Stomach (tissue), 9 donors: ENCODE results near the gene PSMD14. TPM values are rescaled to one million over a fixed set of nuclear protein-coding genes. Genes with fewer than 3 reads are reported as not detected.

Experiments used
- DNase-seq, 2 donors: peaks; one replicate each; pipeline versions ENCODE4 v3.0.0 to v3.0.0-alpha.2; 2013 to 2019
- H3K27ac ChIP-seq, 5 donors: fragments of 200-600 bp in 4 of 5; sonication (generic) in 4 of 5; one replicate each; pipeline ENCODE4 v1.5.1; 2013 to 2019; ENCODE audit warnings: mild to moderate bottlenecking in 1 of 5, moderate library complexity in 1 of 5
- H3K27me3 ChIP-seq, 3 donors: fragments of 200-600 bp; sonication (generic); one replicate each; pipeline ENCODE4 v1.5.1; 2017 to 2019; ENCODE audit warnings: mixed run types in 1 of 3
- H3K36me3 ChIP-seq, 4 donors: fragments of 200-600 bp; sonication (generic); 1 replicate in 3 of 4; 2 replicates in 1 of 4; pipeline ENCODE4 v1.5.1; 2016 to 2019
- H3K4me1 ChIP-seq, 4 donors: fragments of 200-600 bp; sonication (generic); one replicate each; pipeline ENCODE4 v1.5.1; 2016 to 2019
- H3K4me3 ChIP-seq, 4 donors: fragments of 200-600 bp; sonication (generic) in 3 of 4; one replicate each; pipeline ENCODE4 v1.5.1; 2016 to 2019; ENCODE audit warnings: mild to moderate bottlenecking in 1 of 4
- H3K9me3 ChIP-seq, 4 donors: fragments of 200-600 bp; sonication (generic); one replicate each; pipeline ENCODE4 v1.5.1; 2016 to 2019
- CTCF ChIP-seq, 7 experiments: fragments of 450-650 bp in 4 of 7; fragments of 200-600 bp in 3 of 7; sonication (generic) in 3 of 7; IDR thresholded peaks; one replicate each; pipeline ENCODE4 v1.5.1; 2016 to 2019; ENCODE audit warnings: antibody characterized with exemption in 7 of 7, control low read depth in 2 of 7, mild to moderate bottlenecking in 1 of 7
- EP300 ChIP-seq: sonication (generic); formaldehyde crosslinking; IDR thresholded peaks from one replicate; pipeline ENCODE4 v1.6.1; 2017; ENCODE audit warnings: antibody characterized with exemption
- POLR2A ChIP-seq, 4 donors: fragments of 450-650 bp; IDR thresholded peaks; one replicate each; pipeline ENCODE4 v1.6.1; 2016; ENCODE audit warnings: antibody characterized with exemption in 4 of 4, control low read depth in 2 of 4, mild to moderate bottlenecking in 1 of 4, moderate library complexity in 1 of 4
- POLR2AphosphoS5 ChIP-seq, 3 donors: sonication (generic); formaldehyde crosslinking; IDR thresholded peaks; one replicate each; pipeline ENCODE4 v1.6.1; 2016; ENCODE audit warnings: antibody characterized with exemption in 3 of 3
- WGBS, 5 donors: extraction: QIAGEN DNeasy Blood & Tissue Kit in 3 of 5; methylation state at CpG; one replicate each; pipeline versions ENCODE4 v1.1.5 to v1.1.7; 2013 to 2018; 5-methylcytosine and 5-hydroxymethylcytosine counted together
- intact Hi-C: fragments of 100-400 bp; cut with DNase I; formaldehyde crosslinking; loops from one replicate; pipeline ENCODE4 v1.15.1; 2023; ENCODE audit warnings: low total_unique reads
- polyA plus RNA-seq, 3 donors: library from polyadenylated mRNA; stranded (reverse); fragments of 200-250 nt; gene quantifications; one replicate each; pipeline ENCODE4 v1.2.3, GENCODE V29; 2013
- total RNA-seq, 5 donors: library from RNA; depleted of rRNA; stranded (reverse); fragments of >200 nt; gene quantifications; one replicate each; pipeline versions ENCODE4 v1.1.0 to v1.2.3, GENCODE V29; 2014 to 2016
- donor health status: healthy with polysubstance abuse.
- donor health status: Bipolar disorder and iron deficiency.
- donor health status: healthy.

Gene PSMD14
- total and polyA plus RNA-seq, 8 donors, result 2.9 to 47.2 (median 24.8) TPM

- intact Hi-C loops, result no loop called here
- no peaks in the 10 kb centered on the region for H3K4me1 ChIP-seq
- no peak for DNase-seq
- no peak overlapping the region for H3K4me3 ChIP-seq
- H3K27ac ChIP-seq, result no peak overlapping the region
- WGBS, 5 donors, result 54 to 76% (median 71%) methylated on average over 1 of the region's 1 CpG
- H3K36me3 ChIP-seq, result no peaks in the 10 kb centered on the region
- H3K9me3 ChIP-seq, result peaks cover 0 to 12% (median 3%) of the 10 kb centered on the region in 4 donors
- TF ChIP-seq CTCF (IDR thresholded peaks at IDR 0.05) (no peak), EP300 (no peak), POLR2AphosphoS5 (IDR thresholded peaks at IDR 0.05) (no peak), POLR2A (IDR thresholded peaks at IDR 0.05) (no peak)
- H3K27me3 ChIP-seq, result peaks cover 0 to 16% (median 2%) of the 10 kb centered on the region in 3 donors
Measured at GRCh38 chr2:161283926-161284325, 24.3 kb upstream of the PSMD14 start.

GRCh38 chr2:161303535-161304050 is 4.6 kb upstream of the PSMD14 start:
- intact Hi-C loops, result no loop called here
- Histone ChIP-seq H3K36me3 (no peaks in the 10 kb centered on the region), H3K27me3 (no peaks in the 10 kb centered on the region), H3K4me3 (no peak overlapping the region), H3K9me3 (peaks cover 0 to 14% (median 9%) of the 10 kb centered on the region in 4 donors), H3K4me1 (peaks cover 0 to 10% (median 4%) of the 10 kb centered on the region in 4 donors), H3K27ac (no peak overlapping the region)
- no peak for TF ChIP-seq EP300
- TF ChIP-seq POLR2A (IDR thresholded peaks at IDR 0.05), result no peak
- no peak for TF ChIP-seq POLR2AphosphoS5 (IDR thresholded peaks at IDR 0.05)
- TF ChIP-seq CTCF (IDR thresholded peaks at IDR 0.05), result no peak
- WGBS, 5 donors, result 80 to 89% (median 87%) methylated on average over 1 of the region's 1 CpG
- no peak for DNase-seq

GRCh38 chr2:161306919-161307318 is 1.3 kb upstream of the PSMD14 start:
- Histone ChIP-seq H3K4me3 (no peak overlapping the region), H3K27ac (no peak overlapping the region), H3K9me3 (peaks cover 0 to 14% (median 9%) of the 10 kb centered on the region in 4 donors), H3K4me1 (peaks cover 4 to 31% (median 15%) of the 10 kb centered on the region in 4 donors), H3K36me3 (no peaks in the 10 kb centered on the region), H3K27me3 (no peaks in the 10 kb centered on the region)
- intact Hi-C loops, result no loop called here
- no peak for DNase-seq
- no peak for TF ChIP-seq POLR2AphosphoS5 (IDR thresholded peaks at IDR 0.05)
- no peak for TF ChIP-seq CTCF (IDR thresholded peaks at IDR 0.05)
- TF ChIP-seq EP300, result no peak
- 93 to 98% (median 97%) methylated on average over 6 of the region's 6 CpGs for WGBS, 5 donors

- H3K27ac ChIP-seq, result peak overlapping the region in 4 of 5 donors; percentile 86 to 90 (median 88)
- peaks cover 4 to 31% (median 15%) of the 10 kb centered on the region in 4 donors for H3K4me1 ChIP-seq
- peaks cover 0 to 13% (median 9%) of the 10 kb centered on the region in 4 donors for H3K9me3 ChIP-seq
- TF ChIP-seq CTCF (IDR thresholded peaks at IDR 0.05) (no peak), POLR2A (IDR thresholded peaks at IDR 0.05) (no peak), POLR2AphosphoS5 (IDR thresholded peaks at IDR 0.05) (no peak), EP300 (no peak)
- peak overlapping the region; percentile 70 to 81 (median 76) for H3K4me3 ChIP-seq
- intact Hi-C loops, result no loop called here
- 39 to 47% (median 43%) methylated on average over 6 of the region's 6 CpGs for WGBS, 5 donors
- no peaks in the 10 kb centered on the region for H3K36me3 ChIP-seq
- no peaks in the 10 kb centered on the region for H3K27me3 ChIP-seq
- DNase-seq, result no peak
Measured at GRCh38 chr2:161307676-161308075, 549 bp upstream of the PSMD14 start.
